Mucosa of descending colon (tissue), 3 donors: ENCODE data around the gene SUN2. TPM values are rescaled to one million over a fixed set of nuclear protein-coding genes. Genes with fewer than 3 reads are reported as not detected.

ENCODE experiments used
- ATAC-seq: fragments of 200-7000 bp; cut with Tn5 transposase; one replicate; pipeline ENCODE4 v1.9.1; 2020; ENCODE audit warnings: mild to moderate bottlenecking, moderate library complexity
- DNase-seq, 3 donors: peaks; one replicate each; pipeline ENCODE4 v3.0.0-alpha.2; 2020
- H3K36me3 ChIP-seq: fragments of 200-600 bp; one replicate; pipeline ENCODE4 v1.8.0; 2021; ENCODE audit warnings: low read depth, mild to moderate bottlenecking
- H3K4me1 ChIP-seq: fragments of 200-600 bp; one replicate; pipeline ENCODE4 v1.8.0; 2021; ENCODE audit warnings: low read depth, mild to moderate bottlenecking
- H3K4me3 ChIP-seq: fragments of 200-600 bp; one replicate; pipeline ENCODE4 v1.8.0; 2021; ENCODE audit warnings: mild to moderate bottlenecking
- H3K9me3 ChIP-seq: fragments of 200-600 bp; one replicate; pipeline ENCODE4 v1.8.0; 2021; ENCODE audit warnings: mild to moderate bottlenecking
- intact Hi-C, 2 donors: fragments of 100-400 bp; cut with DNase I in 1 of 2; cut with micrococcal nuclease in 1 of 2; formaldehyde crosslinking; loops; one replicate each; pipeline versions ENCODE4 v1.11.0 to v1.11.1; 2022; cut with DNase I, micrococcal nuclease
- total RNA-seq, 3 donors: library from RNA; stranded (reverse); fragmentation: NEBNext Ultra II Directional in 2 of 3; extraction: Animal tissue kit (Norgen Biotek cat#: 25700) in 2 of 3; gene quantifications; one replicate each; pipeline versions ENCODE4 v1.2.1 to v1.2.4, GENCODE V29; 2021 to 2023
- TF ChIP-seq, protein P1 (sequence below): fragments of 200-600 bp; IDR thresholded peaks from one replicate; pipeline ENCODE4 v1.8.0; 2022; ENCODE audit warnings: antibody characterized with exemption, mild to moderate bottlenecking
- donor health status: DM: no; HTN: no; CAD: no; lungs with moderate emphysema.
- donor health status: DM: no; HTN: no; CAD: no.
- donor health status: DM: no; HTN: yes; CAD: no.

The SUN2 gene
- total RNA-seq, 3 donors from 2014 or later: 130 to 235 (median 181) TPM

DNA sequence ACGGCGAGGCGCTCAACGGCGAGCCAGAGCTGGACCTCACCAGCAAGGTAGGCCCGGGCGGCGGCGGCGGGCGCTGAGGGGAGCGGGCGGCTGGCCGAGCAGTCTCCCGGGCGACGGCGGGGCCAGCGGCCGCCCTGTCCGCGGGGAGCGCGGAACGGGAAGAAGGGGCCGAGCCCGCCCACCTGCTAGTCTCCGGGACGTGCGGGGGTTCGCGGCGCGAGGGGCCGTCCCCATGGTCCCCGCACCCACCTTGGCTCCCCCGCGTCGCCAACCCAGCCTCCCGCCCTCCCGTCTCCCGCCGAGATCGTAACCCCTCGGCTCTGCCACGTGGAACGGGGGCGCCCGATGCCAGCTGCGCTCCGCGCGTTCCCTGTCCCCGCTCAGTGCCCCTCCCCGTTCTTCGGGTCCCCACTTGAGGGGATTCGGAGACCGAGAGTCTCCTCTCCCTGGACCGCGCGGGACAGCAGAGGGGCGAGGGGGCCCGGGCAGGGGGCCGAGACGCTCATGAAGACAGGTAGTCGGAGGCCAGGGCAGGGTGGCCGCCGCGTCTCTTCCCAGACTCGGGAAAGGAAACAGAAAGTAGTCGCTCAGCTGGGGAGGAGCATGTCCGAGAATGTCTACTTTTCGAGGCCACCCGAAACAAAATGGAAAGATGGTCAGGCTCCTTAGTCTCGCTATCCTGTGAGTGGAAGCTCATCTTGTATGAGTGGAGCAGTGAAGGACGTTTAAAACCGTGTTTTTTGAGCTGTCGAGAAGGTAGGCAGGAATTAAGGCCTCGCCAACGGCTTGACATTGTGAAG is 49.5 kb downstream of the SUN2 start:
- no peaks in the 10 kb centered on the region for H3K9me3 ChIP-seq
- intact Hi-C loops: no loop called here
- ATAC-seq: peak; percentile 19
- peak; percentile 71 to 78 (median 76) for DNase-seq
- peak overlapping the region; percentile 100 for H3K4me3 ChIP-seq
- TF ChIP-seq, protein P1, sequence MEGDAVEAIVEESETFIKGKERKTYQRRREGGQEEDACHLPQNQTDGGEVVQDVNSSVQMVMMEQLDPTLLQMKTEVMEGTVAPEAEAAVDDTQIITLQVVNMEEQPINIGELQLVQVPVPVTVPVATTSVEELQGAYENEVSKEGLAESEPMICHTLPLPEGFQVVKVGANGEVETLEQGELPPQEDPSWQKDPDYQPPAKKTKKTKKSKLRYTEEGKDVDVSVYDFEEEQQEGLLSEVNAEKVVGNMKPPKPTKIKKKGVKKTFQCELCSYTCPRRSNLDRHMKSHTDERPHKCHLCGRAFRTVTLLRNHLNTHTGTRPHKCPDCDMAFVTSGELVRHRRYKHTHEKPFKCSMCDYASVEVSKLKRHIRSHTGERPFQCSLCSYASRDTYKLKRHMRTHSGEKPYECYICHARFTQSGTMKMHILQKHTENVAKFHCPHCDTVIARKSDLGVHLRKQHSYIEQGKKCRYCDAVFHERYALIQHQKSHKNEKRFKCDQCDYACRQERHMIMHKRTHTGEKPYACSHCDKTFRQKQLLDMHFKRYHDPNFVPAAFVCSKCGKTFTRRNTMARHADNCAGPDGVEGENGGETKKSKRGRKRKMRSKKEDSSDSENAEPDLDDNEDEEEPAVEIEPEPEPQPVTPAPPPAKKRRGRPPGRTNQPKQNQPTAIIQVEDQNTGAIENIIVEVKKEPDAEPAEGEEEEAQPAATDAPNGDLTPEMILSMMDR: no peak
- no peaks in the 10 kb centered on the region for H3K36me3 ChIP-seq
- peaks cover 34% of the 10 kb centered on the region for H3K4me1 ChIP-seq

- TF ChIP-seq, protein P1: peak; percentile 12
- Histone ChIP-seq H3K4me3 (peak within 1 kb of the TSS; percentile 100), H3K4me1 (peaks cover 34% of the 10 kb centered on the region), H3K9me3 (no peaks in the 10 kb centered on the region), H3K36me3 (no peaks in the 10 kb centered on the region)
- peak; percentile 94 to 100 (median 98) for DNase-seq
- intact Hi-C loops: no loop called here
- peak; percentile 82 for ATAC-seq
Observed at GRCh38 chr22:38705235-38706100, 50.3 kb downstream of the SUN2 start, which contains the start of gene GTPBP1. Gene GTPBP1 (plus strand): TSS chr22:38705944. CDS start chr22:38705956, 12 bp downstream.

GRCh38 chr22:38704654-38705234 is 51.1 kb downstream of the SUN2 start:
- intact Hi-C loops: no loop called here
- H3K9me3 ChIP-seq: no peaks in the 10 kb centered on the region
- peaks cover 34% of the 10 kb centered on the region for H3K4me1 ChIP-seq
- DNase-seq (no peak), ATAC-seq (no peak)
- TF ChIP-seq, protein P1: no peak
- H3K36me3 ChIP-seq: no peaks in the 10 kb centered on the region
- H3K4me3 ChIP-seq: no peak overlapping the region

GRCh38 chr22:38700789-38701628 is 54.8 kb downstream of the SUN2 start, which contains the start of gene JOSD1:
Gene JOSD1 (minus strand): TSS chr22:38700943. CDS start chr22:38699987, 956 bp downstream.
- TF ChIP-seq, protein P1: no peak
- H3K4me3 ChIP-seq: peak within 1 kb of the TSS; percentile 66
- intact Hi-C loops: no loop called here
- H3K9me3 ChIP-seq: no peaks in the 10 kb centered on the region
- no peaks in the 10 kb centered on the region for H3K36me3 ChIP-seq
- DNase-seq (peak; percentile 97 to 99 (median 98)), ATAC-seq (peak; percentile 76)
- peaks cover 47% of the 10 kb centered on the region for H3K4me1 ChIP-seq
